Mesothelial cell of epicardium (in vitro differentiated cells): ENCODE measurements around the gene PRKAR1B. TPM values are rescaled to one million over a fixed set of nuclear protein-coding genes. Genes with fewer than 3 reads are reported as not detected.

Experiments
- DNase-seq, 2 experiments: peaks; one replicate each; pipeline ENCODE4 v3.0.0; 2021; ENCODE audit warnings: low spot score in 2 of 2; ENCODE audit not compliant: unreplicated experiment in 2 of 2
- H3K27ac Mint-ChIP-seq: 2 replicates; pipeline ENCODE4 v1.8.0; 2021; ENCODE audit warnings: mixed read lengths
- H3K27me3 Mint-ChIP-seq: 2 replicates; pipeline ENCODE4 v1.8.0; 2021; ENCODE audit warnings: low read depth, mixed read lengths
- H3K36me3 Mint-ChIP-seq: 2 replicates; pipeline ENCODE4 v1.8.0; 2021; ENCODE audit warnings: mixed read lengths
- H3K4me1 Mint-ChIP-seq: 2 replicates; pipeline ENCODE4 v1.8.0; 2021; ENCODE audit warnings: mixed read lengths
- H3K4me3 Mint-ChIP-seq: 2 replicates; pipeline ENCODE4 v1.8.0; 2021; ENCODE audit warnings: mild to moderate bottlenecking, moderate library complexity, mixed read lengths
- H3K9me3 Mint-ChIP-seq: 2 replicates; pipeline ENCODE4 v1.8.0; 2021; ENCODE audit warnings: mixed read lengths
- total RNA-seq: library from RNA; stranded (reverse); gene quantifications from 3 replicates; pipeline ENCODE4 v1.2.1, GENCODE V29; 2021
- TF ChIP-seq, protein P1 (sequence below): fragments of 200-600 bp; sonication (generic); IDR thresholded peaks from one replicate; pipeline ENCODE4 v1.5.0; 2021; ENCODE audit warnings: antibody characterized with exemption; ENCODE audit not compliant: unreplicated experiment

The PRKAR1B gene
- total RNA-seq, 1 donor from 2014 or later, result 50.6 TPM

DNA sequence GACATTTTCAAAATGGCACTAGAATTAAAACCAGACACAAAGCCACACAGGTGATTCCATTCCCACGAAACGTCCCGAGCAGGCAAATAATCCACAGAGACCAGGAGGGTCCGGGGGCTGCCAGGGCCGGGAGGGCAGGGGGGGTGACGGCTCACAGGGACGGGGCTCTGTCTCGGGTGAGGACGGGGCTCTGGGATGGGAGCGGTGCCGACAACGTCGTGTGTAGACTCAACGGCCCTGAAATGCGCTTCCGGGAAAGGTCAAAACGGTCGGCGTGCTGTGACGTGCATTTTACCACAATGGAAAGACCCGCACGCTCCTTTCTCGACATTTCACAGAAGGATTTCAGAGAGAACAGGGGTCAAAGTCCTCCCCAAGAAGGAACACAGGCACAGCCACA lies 144.2 kb downstream of the PRKAR1B start:
- DNase-seq, result no peak
- TF ChIP-seq, protein P1, sequence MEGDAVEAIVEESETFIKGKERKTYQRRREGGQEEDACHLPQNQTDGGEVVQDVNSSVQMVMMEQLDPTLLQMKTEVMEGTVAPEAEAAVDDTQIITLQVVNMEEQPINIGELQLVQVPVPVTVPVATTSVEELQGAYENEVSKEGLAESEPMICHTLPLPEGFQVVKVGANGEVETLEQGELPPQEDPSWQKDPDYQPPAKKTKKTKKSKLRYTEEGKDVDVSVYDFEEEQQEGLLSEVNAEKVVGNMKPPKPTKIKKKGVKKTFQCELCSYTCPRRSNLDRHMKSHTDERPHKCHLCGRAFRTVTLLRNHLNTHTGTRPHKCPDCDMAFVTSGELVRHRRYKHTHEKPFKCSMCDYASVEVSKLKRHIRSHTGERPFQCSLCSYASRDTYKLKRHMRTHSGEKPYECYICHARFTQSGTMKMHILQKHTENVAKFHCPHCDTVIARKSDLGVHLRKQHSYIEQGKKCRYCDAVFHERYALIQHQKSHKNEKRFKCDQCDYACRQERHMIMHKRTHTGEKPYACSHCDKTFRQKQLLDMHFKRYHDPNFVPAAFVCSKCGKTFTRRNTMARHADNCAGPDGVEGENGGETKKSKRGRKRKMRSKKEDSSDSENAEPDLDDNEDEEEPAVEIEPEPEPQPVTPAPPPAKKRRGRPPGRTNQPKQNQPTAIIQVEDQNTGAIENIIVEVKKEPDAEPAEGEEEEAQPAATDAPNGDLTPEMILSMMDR, result no peak
- Mint-ChIP-seq H3K27me3 (no peaks in the 10 kb centered on the region), H3K9me3 (peaks cover 6% of the 10 kb centered on the region), H3K4me1 (peaks cover 10% of the 10 kb centered on the region), H3K27ac (no peak overlapping the region), H3K36me3 (peaks cover 53% of the 10 kb centered on the region), H3K4me3 (no peak overlapping the region)

DNA sequence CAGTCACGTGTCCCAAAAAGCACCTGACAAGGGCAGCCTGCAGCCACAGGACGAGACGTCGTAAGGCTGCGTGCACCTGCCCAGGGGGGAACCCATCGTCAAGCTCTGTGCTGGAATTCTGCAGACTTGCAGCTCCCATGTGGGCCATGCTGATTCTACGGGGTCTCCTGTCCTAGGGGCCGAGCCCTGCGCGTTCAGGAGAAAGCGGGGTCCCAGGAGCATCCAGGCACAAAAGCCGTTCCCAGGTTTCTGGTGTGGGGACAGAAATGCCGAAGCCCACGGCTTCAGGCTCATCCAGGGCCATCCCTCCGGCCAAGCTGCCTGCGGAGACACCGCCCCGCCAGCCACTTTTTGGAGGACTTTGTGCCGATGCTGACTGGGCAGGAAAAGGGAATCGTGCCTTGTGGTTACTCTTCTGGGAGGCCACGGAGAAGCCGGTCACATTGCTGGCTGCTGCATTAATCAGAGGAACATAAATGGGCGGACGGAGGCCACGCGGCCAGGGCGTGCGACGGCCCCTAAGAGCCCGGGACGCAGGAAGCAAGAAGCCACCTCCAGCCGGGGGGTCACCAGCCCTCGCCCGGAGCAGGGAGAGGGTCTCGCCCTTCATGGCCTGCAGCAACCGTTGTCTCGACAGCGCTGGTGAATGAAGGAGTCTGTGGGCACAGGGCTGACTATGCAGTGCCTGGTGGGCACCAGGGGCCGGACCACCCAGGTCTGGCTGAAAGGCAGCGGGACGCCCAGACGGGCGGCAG lies 144.8 kb downstream of the PRKAR1B start:
- TF ChIP-seq, protein P1, result no peak
- H3K27me3 Mint-ChIP-seq, result no peaks in the 10 kb centered on the region

DNA sequence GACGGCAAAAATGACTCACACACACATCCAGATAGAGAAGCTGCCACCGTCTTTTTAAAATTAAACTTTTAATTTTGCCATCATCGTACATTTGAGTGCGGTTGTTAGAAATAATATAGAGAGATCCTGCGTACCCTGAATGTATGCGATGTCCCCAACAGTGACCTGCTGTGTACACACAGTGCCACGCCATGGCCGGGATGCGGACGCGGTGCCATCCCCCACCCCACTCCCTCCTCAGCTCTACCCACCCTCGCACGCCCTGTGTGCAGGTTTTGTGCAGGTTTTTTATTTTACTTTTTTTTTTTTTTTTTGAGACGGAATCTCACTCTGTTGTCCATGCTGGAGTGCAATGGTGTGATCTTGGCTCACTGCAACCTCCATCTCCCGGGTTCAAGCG lies 148.7 kb downstream of the PRKAR1B start:
- TF ChIP-seq, protein P1, result no peak
- no peaks in the 10 kb centered on the region for H3K27me3 Mint-ChIP-seq
- H3K4me3 Mint-ChIP-seq, result no peak overlapping the region
- no peaks in the 10 kb centered on the region for H3K9me3 Mint-ChIP-seq
- H3K27ac Mint-ChIP-seq, result no peak overlapping the region
- H3K36me3 Mint-ChIP-seq, result peaks cover 40% of the 10 kb centered on the region
- no peak for DNase-seq
- H3K4me1 Mint-ChIP-seq, result no peaks in the 10 kb centered on the region

More for the DNA sequence above, 144.8 kb downstream of the PRKAR1B start:
- no peak for DNase-seq
- no peak overlapping the region for H3K4me3 Mint-ChIP-seq
- H3K36me3 Mint-ChIP-seq, result peaks cover 49% of the 10 kb centered on the region
- peaks cover 6% of the 10 kb centered on the region for H3K9me3 Mint-ChIP-seq
- H3K27ac Mint-ChIP-seq, result no peak overlapping the region
- peaks cover 4% of the 10 kb centered on the region for H3K4me1 Mint-ChIP-seq

DNA sequence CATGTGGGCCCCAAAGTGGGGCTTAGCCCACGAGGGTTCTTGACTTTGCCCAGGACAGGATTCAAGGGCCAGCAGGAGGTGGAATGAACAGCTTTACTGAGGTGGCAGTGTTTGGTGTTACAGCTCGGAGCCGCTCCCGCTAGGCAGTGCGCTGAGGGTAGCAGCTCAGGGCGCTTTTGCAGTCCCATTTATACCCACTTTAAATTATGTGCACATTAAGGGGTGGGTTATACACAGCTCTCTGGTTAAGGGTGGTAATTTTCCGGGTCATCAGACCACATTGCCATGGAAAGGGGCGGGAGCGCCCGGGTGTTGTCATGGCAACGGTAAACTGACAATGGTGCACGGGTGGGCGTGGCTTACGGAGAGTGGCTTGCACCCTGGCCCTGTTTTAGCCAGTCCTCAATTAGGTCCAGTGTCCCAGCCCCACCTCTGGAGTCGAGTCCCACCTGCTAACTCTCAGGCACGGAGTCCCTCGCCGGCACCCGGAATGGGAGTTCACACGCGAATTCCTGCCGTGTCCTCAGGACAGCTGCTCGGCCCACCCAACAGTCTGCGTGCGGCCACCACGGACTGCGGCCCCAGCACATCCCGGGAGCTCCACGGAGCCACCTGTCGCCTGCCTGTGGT lies 149.2 kb downstream of the PRKAR1B start:
- Mint-ChIP-seq H3K36me3 (peaks cover 36% of the 10 kb centered on the region), H3K4me3 (no peak overlapping the region), H3K27ac (no peak overlapping the region), H3K9me3 (no peaks in the 10 kb centered on the region), H3K4me1 (no peaks in the 10 kb centered on the region), H3K27me3 (no peaks in the 10 kb centered on the region)
- TF ChIP-seq, protein P1, result no peak
- DNase-seq, result no peak

DNA sequence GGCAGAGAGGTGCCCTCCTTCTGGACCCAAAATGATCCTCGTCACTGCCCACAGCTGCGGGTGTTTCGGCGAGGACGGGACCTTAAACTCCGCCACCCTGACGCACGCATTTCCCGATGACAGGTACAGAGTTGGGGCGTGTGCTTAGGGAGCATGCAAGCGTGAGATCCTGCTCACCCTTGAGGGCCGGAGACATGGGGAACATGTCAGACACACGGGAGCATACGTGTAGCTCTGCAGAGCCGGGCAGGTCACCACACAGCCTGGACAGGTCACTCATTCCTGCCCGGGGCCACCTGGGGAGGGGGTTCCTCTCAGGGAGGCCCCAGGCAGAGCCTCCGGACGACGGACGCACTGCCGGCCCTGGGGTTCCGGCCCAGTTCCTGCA lies 149.8 kb downstream of the PRKAR1B start:
- H3K27me3 Mint-ChIP-seq, result no peaks in the 10 kb centered on the region
- no peaks in the 10 kb centered on the region for H3K9me3 Mint-ChIP-seq
- no peak for DNase-seq
- no peak overlapping the region for H3K4me3 Mint-ChIP-seq
- peaks cover 35% of the 10 kb centered on the region for H3K36me3 Mint-ChIP-seq
- H3K27ac Mint-ChIP-seq, result no peak overlapping the region
- TF ChIP-seq, protein P1, result no peak
- no peaks in the 10 kb centered on the region for H3K4me1 Mint-ChIP-seq
